ENCODE data around the gene MTHFD1L.
A peak's percentile ranks its signal among the peaks of the same experiment; 100 is the strongest.

Gene MTHFD1L

GRCh38 chr6:150937132-150937906, 71.8 kb downstream of the MTHFD1L start:
- DNase-seq: no peak

GRCh38 chr6:150939399-150939798, 73.9 kb downstream of the MTHFD1L start:
- no peak for DNase-seq

- DNase-seq: no peak
These were observed 75.4 kb downstream of the MTHFD1L start for GRCh38 chr6:150940941-150941340.

GRCh38 chr6:150949526-150949925, 84.0 kb downstream of the MTHFD1L start:
- DNase-seq: no peak

- no peak for DNase-seq
These were observed 88.3 kb downstream of the MTHFD1L start for GRCh38 chr6:150953851-150954250.

GRCh38 chr6:150959166-150959565, 93.7 kb downstream of the MTHFD1L start:
- no peak for DNase-seq

GRCh38 chr6:150962436-150962835, 96.9 kb downstream of the MTHFD1L start:
- DNase-seq: no peak

- DNase-seq: no peak
These were observed 99.3 kb downstream of the MTHFD1L start for GRCh38 chr6:150964765-150965164.

- no peak for DNase-seq
These were observed 101.3 kb downstream of the MTHFD1L start for GRCh38 chr6:150966786-150967185.

- DNase-seq: no peak
These were observed 101.9 kb downstream of the MTHFD1L start for GRCh38 chr6:150967381-150967780.

GRCh38 chr6:150967910-150968309, 102.4 kb downstream of the MTHFD1L start:
- DNase-seq: no peak

- DNase-seq: no peak
These were observed 104.4 kb downstream of the MTHFD1L start for GRCh38 chr6:150969901-150970300.

- no peak for DNase-seq
These were observed 105.7 kb downstream of the MTHFD1L start for GRCh38 chr6:150971219-150971618.

- no peak for DNase-seq
These were observed 109.6 kb downstream of the MTHFD1L start for GRCh38 chr6:150975136-150975535.

- DNase-seq: no peak
These were observed 111.8 kb downstream of the MTHFD1L start for GRCh38 chr6:150977281-150977680.

GRCh38 chr6:150978624-150979023, 113.1 kb downstream of the MTHFD1L start:
- DNase-seq: no peak

- no peak for DNase-seq
These were observed 114.4 kb downstream of the MTHFD1L start for GRCh38 chr6:150979826-150980350.

GRCh38 chr6:150981095-150981494, 115.6 kb downstream of the MTHFD1L start:
- no peak for DNase-seq

GRCh38 chr6:150981669-150982068, 116.2 kb downstream of the MTHFD1L start:
- DNase-seq: no peak

GRCh38 chr6:150987371-150987828, 121.9 kb downstream of the MTHFD1L start:
- peak in 1 of 5 donors; percentile 90 for DNase-seq

- no peak for DNase-seq
These were observed 122.5 kb downstream of the MTHFD1L start for GRCh38 chr6:150987855-150988464.

GRCh38 chr6:150991487-150991886, 126.0 kb downstream of the MTHFD1L start:
- no peak for DNase-seq

GRCh38 chr6:150992262-150992661, 126.8 kb downstream of the MTHFD1L start:
- DNase-seq: no peak

- DNase-seq: no peak
These were observed 127.2 kb downstream of the MTHFD1L start for GRCh38 chr6:150992703-150993102.
